Mesenchymal stem cell (in vitro differentiated cells and primary cell): ENCODE measurements around the gene FSCN2.

Source experiments
- DNase-seq: peaks from one replicate; pipeline ENCODE4 v3.0.0-alpha.2; 2013
- H2AFZ ChIP-seq: one replicate; pipeline ENCODE4 v1.6.1; 2013; ENCODE audit warnings: low read depth, mild to moderate bottlenecking, control low read depth, inconsistent platforms, low read length, moderate library complexity
- H2AK5ac ChIP-seq: 2 replicates; pipeline ENCODE4 v1.6.1; 2013; ENCODE audit warnings: low read length, moderate library complexity, mild to moderate bottlenecking, inconsistent platforms; ENCODE audit not compliant: severe bottlenecking
- H2BK120ac ChIP-seq: one replicate; pipeline ENCODE4 v1.6.1; 2013; ENCODE audit warnings: low read depth, mild to moderate bottlenecking, inconsistent platforms, low read length, moderate library complexity
- H2BK12ac ChIP-seq, 2 experiments: one replicate each; pipeline ENCODE4 v1.6.1; 2013; ENCODE audit warnings: inconsistent platforms in 2 of 2, low read length in 2 of 2, mild to moderate bottlenecking in 2 of 2, moderate library complexity in 2 of 2, control low read depth in 1 of 2
- H2BK15ac ChIP-seq: one replicate; pipeline ENCODE4 v1.6.1; 2013; ENCODE audit warnings: mild to moderate bottlenecking, low read depth, inconsistent platforms; ENCODE audit not compliant: poor library complexity, severe bottlenecking
- H2BK5ac ChIP-seq: 2 replicates; pipeline ENCODE4 v1.6.1; 2013; ENCODE audit warnings: low read depth, mild to moderate bottlenecking, low read length, control low read depth, inconsistent platforms; ENCODE audit not compliant: poor library complexity, severe bottlenecking
- H3K14ac ChIP-seq, 2 experiments: one replicate each; pipeline ENCODE4 v1.6.1; 2013; ENCODE audit warnings: inconsistent platforms in 2 of 2, low read length in 2 of 2, control low read depth in 1 of 2, mild to moderate bottlenecking in 1 of 2, moderate library complexity in 1 of 2
- H3K18ac ChIP-seq, 2 experiments: one replicate each; pipeline ENCODE4 v1.6.1; 2013; ENCODE audit warnings: inconsistent platforms in 2 of 2, low read length in 2 of 2, control low read depth in 1 of 2, low read depth in 1 of 2, mild to moderate bottlenecking in 1 of 2
- H3K23ac ChIP-seq, 2 experiments: one replicate each; pipeline ENCODE4 v1.6.1; 2013; ENCODE audit warnings: inconsistent platforms in 2 of 2, low read length in 2 of 2, mild to moderate bottlenecking in 2 of 2, moderate library complexity in 2 of 2, control low read depth in 1 of 2
- H3K27ac ChIP-seq: 2 replicates; pipeline ENCODE4 v1.5.1; 2013; ENCODE audit warnings: mild to moderate bottlenecking, moderate library complexity, low read length, control low read depth, inconsistent platforms; ENCODE audit not compliant: poor library complexity, severe bottlenecking
- H3K27me3 ChIP-seq, 2 experiments: 2 replicates each; pipeline versions ENCODE4 v1.6.1 to v1.7.0; 2013; ENCODE audit warnings: low read length in 2 of 2, mild to moderate bottlenecking in 2 of 2, moderate library complexity in 2 of 2, control low read depth in 1 of 2, inconsistent platforms in 1 of 2; ENCODE audit not compliant: control insufficient read depth in 1 of 2, insufficient read depth in 1 of 2
- H3K36me3 ChIP-seq, 2 experiments: 2 replicates each; pipeline versions ENCODE4 v1.6.1 to v1.7.0; 2013; ENCODE audit warnings: low read length in 2 of 2, control low read depth in 1 of 2, inconsistent platforms in 1 of 2, low read depth in 1 of 2, mild to moderate bottlenecking in 1 of 2; ENCODE audit not compliant: insufficient read depth in 2 of 2, control insufficient read depth in 1 of 2
- H3K4ac ChIP-seq, 2 experiments: one replicate each; pipeline ENCODE4 v1.6.1; 2013; ENCODE audit warnings: inconsistent platforms in 2 of 2, low read length in 2 of 2, mild to moderate bottlenecking in 2 of 2, moderate library complexity in 2 of 2, control low read depth in 1 of 2, low read depth in 1 of 2
- H3K4me1 ChIP-seq: 2 replicates; pipeline ENCODE4 v1.6.1; 2013; ENCODE audit warnings: low read depth, low read length, control low read depth; ENCODE audit not compliant: control insufficient read depth, insufficient read depth
- H3K4me2 ChIP-seq: 2 replicates; pipeline ENCODE4 v1.6.1; 2013; ENCODE audit warnings: low read length, mild to moderate bottlenecking, inconsistent platforms; ENCODE audit not compliant: poor library complexity, severe bottlenecking
- H3K4me3 ChIP-seq, 2 experiments: 2 replicates each; pipeline versions ENCODE4 v1.5.1 to v1.7.0; 2013; ENCODE audit warnings: low read length in 2 of 2, mild to moderate bottlenecking in 2 of 2, control low read depth in 1 of 2, low read depth in 1 of 2; ENCODE audit not compliant: insufficient read depth in 1 of 2
- H3K79me1 ChIP-seq: replicated peaks from 2 replicates; pipeline ENCODE4 v1.6.1; 2013; ENCODE audit warnings: mild to moderate bottlenecking, control low read depth, low read length, inconsistent platforms; ENCODE audit not compliant: poor library complexity, severe bottlenecking
- H3K9ac ChIP-seq: 2 replicates; pipeline ENCODE4 v1.7.0; 2013; ENCODE audit warnings: mild to moderate bottlenecking, low read length, moderate library complexity
- H3K9me3 ChIP-seq: 2 replicates; pipeline ENCODE4 v1.7.0; 2013; ENCODE audit warnings: mild to moderate bottlenecking, low read length; ENCODE audit not compliant: control insufficient read depth
- H4K8ac ChIP-seq: one replicate; pipeline ENCODE4 v1.6.1; 2013; ENCODE audit warnings: inconsistent platforms, mild to moderate bottlenecking, low read length, moderate library complexity
- H4K91ac ChIP-seq: one replicate; pipeline ENCODE4 v1.6.1; 2013; ENCODE audit warnings: mild to moderate bottlenecking, low read length, inconsistent platforms
- WGBS: methylation state at CpG from one replicate; pipeline ENCODE4 v1.1.7; 2013; ENCODE audit warnings: mixed read lengths; 5-methylcytosine and 5-hydroxymethylcytosine counted together

FSCN2 gene

GRCh38 chr17:81581758-81582157, 53.6 kb downstream of the FSCN2 start:
- Histone ChIP-seq H3K36me3 (peaks cover 56 to 69% of the 10 kb centered on the region in 2 experiments), H2AFZ (no peak overlapping the region), H2BK5ac (no peak overlapping the region), H4K91ac (no peak overlapping the region), H3K4me2 (no peak overlapping the region), H3K18ac (no peak overlapping the region), H3K27me3 (no peaks in the 10 kb centered on the region), H3K4me3 (peak overlapping the region in 1 of 2 experiments; percentile 44), H3K14ac (no peak overlapping the region), H4K8ac (no peak overlapping the region), H2BK15ac (no peak overlapping the region), H3K23ac (no peak overlapping the region), H2BK12ac (no peak overlapping the region), H2BK120ac (no peak overlapping the region), H3K4ac (no peak overlapping the region), H2AK5ac (peak overlapping the region; percentile 23), H3K9me3 (no peaks in the 10 kb centered on the region), H3K79me1 (peaks cover 14% of the 10 kb centered on the region), H3K4me1 (peaks cover 55% of the 10 kb centered on the region), H3K9ac (peak overlapping the region; percentile 73), H3K27ac (no peak overlapping the region)
- 97% methylated on average over 8 of the region's 8 CpGs for WGBS
- no peak for DNase-seq

GRCh38 chr17:81582341-81582740, 54.2 kb downstream of the FSCN2 start:
- Histone ChIP-seq H3K36me3 (peaks cover 60 to 72% of the 10 kb centered on the region in 2 experiments), H2BK12ac (no peak overlapping the region), H4K91ac (no peak overlapping the region), H3K14ac (no peak overlapping the region), H3K18ac (no peak overlapping the region), H3K23ac (no peak overlapping the region), H3K4me3 (peak overlapping the region in 1 of 2 experiments; percentile 44), H3K4ac (no peak overlapping the region), H2BK15ac (no peak overlapping the region), H2BK5ac (no peak overlapping the region), H3K9ac (peak overlapping the region; percentile 73), H2AFZ (no peak overlapping the region), H3K27ac (peak overlapping the region; percentile 41), H3K27me3 (no peaks in the 10 kb centered on the region), H3K79me1 (peaks cover 15% of the 10 kb centered on the region), H2BK120ac (no peak overlapping the region), H3K4me1 (peaks cover 49% of the 10 kb centered on the region), H2AK5ac (peak overlapping the region; percentile 2), H3K4me2 (no peak overlapping the region), H3K9me3 (no peaks in the 10 kb centered on the region), H4K8ac (no peak overlapping the region)
- DNase-seq: peak; percentile 56
- 66% methylated on average over 3 of the region's 5 CpGs for WGBS

- H3K18ac ChIP-seq: peak overlapping the region in 1 of 2 experiments; percentile 28
- peak overlapping the region; percentile 41 for H3K27ac ChIP-seq
- H2AFZ ChIP-seq: no peak overlapping the region
- no peaks in the 10 kb centered on the region for H3K9me3 ChIP-seq
- no peak overlapping the region for H2BK12ac ChIP-seq
- H4K91ac ChIP-seq: no peak overlapping the region
- H2BK120ac ChIP-seq: no peak overlapping the region
- no peak overlapping the region for H3K4me3 ChIP-seq
- DNase-seq: no peak
- H3K79me1 ChIP-seq: peaks cover 15% of the 10 kb centered on the region
- peak overlapping the region; percentile 2 for H2AK5ac ChIP-seq
- H3K27me3 ChIP-seq: no peaks in the 10 kb centered on the region
- H3K4ac ChIP-seq: no peak overlapping the region
- H3K4me1 ChIP-seq: peaks cover 45% of the 10 kb centered on the region
- H2BK5ac ChIP-seq: no peak overlapping the region
- H3K23ac ChIP-seq: no peak overlapping the region
- 96% methylated on average over 12 of the region's 12 CpGs for WGBS
- H3K9ac ChIP-seq: peak overlapping the region; percentile 73
- no peak overlapping the region for H2BK15ac ChIP-seq
- H4K8ac ChIP-seq: no peak overlapping the region
- peaks cover 59 to 75% of the 10 kb centered on the region in 2 experiments for H3K36me3 ChIP-seq
- H3K4me2 ChIP-seq: no peak overlapping the region
- no peak overlapping the region for H3K14ac ChIP-seq
Observed at GRCh38 chr17:81582749-81583148, 54.6 kb downstream of the FSCN2 start.

- H2BK12ac ChIP-seq: no peak overlapping the region
- WGBS: 79% methylated on average over 5 of the region's 6 CpGs
- peak; percentile 61 for DNase-seq
- H3K4ac ChIP-seq: no peak overlapping the region
- no peak overlapping the region for H2AFZ ChIP-seq
- no peak overlapping the region for H3K4me3 ChIP-seq
- H3K18ac ChIP-seq: no peak overlapping the region
- H3K27me3 ChIP-seq: no peaks in the 10 kb centered on the region
- H3K9me3 ChIP-seq: no peaks in the 10 kb centered on the region
- peaks cover 20% of the 10 kb centered on the region for H3K79me1 ChIP-seq
- H2BK5ac ChIP-seq: no peak overlapping the region
- H3K36me3 ChIP-seq: peaks cover 60 to 76% of the 10 kb centered on the region in 2 experiments
- no peak overlapping the region for H2BK120ac ChIP-seq
- H3K27ac ChIP-seq: peak overlapping the region; percentile 26
- no peak overlapping the region for H4K8ac ChIP-seq
- no peak overlapping the region for H2BK15ac ChIP-seq
- no peak overlapping the region for H3K14ac ChIP-seq
- no peak overlapping the region for H3K23ac ChIP-seq
- H3K4me1 ChIP-seq: peaks cover 38% of the 10 kb centered on the region
- no peak overlapping the region for H3K4me2 ChIP-seq
- H3K9ac ChIP-seq: no peak overlapping the region
- H2AK5ac ChIP-seq: peak overlapping the region; percentile 84
- no peak overlapping the region for H4K91ac ChIP-seq
Observed at GRCh38 chr17:81583589-81584342, 55.6 kb downstream of the FSCN2 start.
